Keratinocyte (primary cell): ENCODE data around the gene MTHFD1L.

Experiments
- EZH2 ChIP-seq: IDR thresholded peaks from one replicate; pipeline ENCODE4 v1.6.1; 2012; ENCODE audit warnings: inconsistent platforms, mild to moderate bottlenecking, low read length, moderate library complexity
- TF ChIP-seq, protein P1 (sequence below), 3 experiments: IDR thresholded peaks in 1 of 3; conservative IDR thresholded peaks in 1 of 3; optimal IDR thresholded peaks in 1 of 3; 2 replicates in 2 of 3; 3 replicates in 1 of 3; pipeline versions ENCODE3 to v1.5.1; 2011; ENCODE audit warnings: low read length in 3 of 3, mild to moderate bottlenecking in 3 of 3, moderate library complexity in 2 of 3, control low read depth in 1 of 3, inconsistent platforms in 1 of 3; ENCODE audit not compliant: insufficient read depth in 2 of 3; ENCODE audit errors: extremely low read depth in 1 of 3

DNA sequence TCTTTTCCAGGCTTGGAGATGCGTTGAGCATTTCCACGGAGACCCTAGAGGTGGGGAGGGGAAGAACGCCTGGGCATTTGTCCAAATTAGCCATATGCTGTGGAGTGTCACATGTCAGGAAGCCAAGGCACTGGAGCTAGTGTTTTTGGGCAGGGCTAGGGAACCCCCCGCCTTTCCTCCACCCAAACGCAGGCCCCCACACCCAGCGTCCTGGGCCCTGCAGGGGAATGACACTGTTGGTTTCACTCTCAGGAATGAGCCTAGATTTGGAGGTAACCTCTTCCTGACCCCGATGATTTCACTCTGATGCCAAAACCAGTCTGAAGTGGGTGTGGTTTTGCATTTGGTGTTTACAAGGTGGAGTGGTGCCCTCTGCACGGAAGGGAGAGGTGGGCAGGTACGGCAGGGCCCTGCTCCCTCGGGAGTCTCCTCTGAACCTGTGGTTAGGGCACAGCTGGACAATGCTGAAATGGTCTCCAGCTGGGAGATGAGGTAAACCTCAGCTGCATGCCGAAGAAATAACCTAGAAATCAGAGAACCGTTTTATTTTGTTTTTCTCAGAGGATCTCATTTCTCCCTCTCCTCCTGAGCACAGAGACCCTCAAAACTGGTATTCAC lies 29.5 kb downstream of the MTHFD1L start:
- TF ChIP-seq, protein P1, sequence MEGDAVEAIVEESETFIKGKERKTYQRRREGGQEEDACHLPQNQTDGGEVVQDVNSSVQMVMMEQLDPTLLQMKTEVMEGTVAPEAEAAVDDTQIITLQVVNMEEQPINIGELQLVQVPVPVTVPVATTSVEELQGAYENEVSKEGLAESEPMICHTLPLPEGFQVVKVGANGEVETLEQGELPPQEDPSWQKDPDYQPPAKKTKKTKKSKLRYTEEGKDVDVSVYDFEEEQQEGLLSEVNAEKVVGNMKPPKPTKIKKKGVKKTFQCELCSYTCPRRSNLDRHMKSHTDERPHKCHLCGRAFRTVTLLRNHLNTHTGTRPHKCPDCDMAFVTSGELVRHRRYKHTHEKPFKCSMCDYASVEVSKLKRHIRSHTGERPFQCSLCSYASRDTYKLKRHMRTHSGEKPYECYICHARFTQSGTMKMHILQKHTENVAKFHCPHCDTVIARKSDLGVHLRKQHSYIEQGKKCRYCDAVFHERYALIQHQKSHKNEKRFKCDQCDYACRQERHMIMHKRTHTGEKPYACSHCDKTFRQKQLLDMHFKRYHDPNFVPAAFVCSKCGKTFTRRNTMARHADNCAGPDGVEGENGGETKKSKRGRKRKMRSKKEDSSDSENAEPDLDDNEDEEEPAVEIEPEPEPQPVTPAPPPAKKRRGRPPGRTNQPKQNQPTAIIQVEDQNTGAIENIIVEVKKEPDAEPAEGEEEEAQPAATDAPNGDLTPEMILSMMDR (optimal IDR thresholded peaks at IDR 0.05 in 1 of 3, IDR thresholded peaks at IDR 0.05 in 1 of 3, conservative IDR thresholded peaks at IDR 0.05 in 1 of 3; ENCODE audit: extremely low read depth in 1 of 3, insufficient read depth in 2 of 3, low read length in 3 of 3) = no peak
- no peak for TF ChIP-seq EZH2
